T-cell (primary cell): ENCODE data around the gene DHRSX. TPM values are rescaled to one million over a fixed set of nuclear protein-coding genes. Genes with fewer than 3 reads are reported as not detected.

Experiments used
- ATAC-seq, 4 experiments: fragments of 200-7000 bp in 3 of 4; fragments of 150-1000 bp in 1 of 4; cut with Tn5 transposase; replicated peaks in 1 of 4; 1 replicate in 3 of 4; 2 replicates in 1 of 4; pipeline ENCODE4 v1.10.0; 2021; ENCODE audit warnings: moderate library complexity in 3 of 4, mild to moderate bottlenecking in 2 of 4, moderate number of reproducible peaks in 1 of 4
- CTCF ChIA-PET, 2 donors: fragments of 300-600 bp; sonication (Branson Sonifier 250); formaldehyde crosslinking; loops; one replicate each; lab custom pipeline; 2022; ENCODE audit warnings: antibody characterized with exemption in 2 of 2; lab: Charles Lee
- POLR2A ChIA-PET, 2 donors: fragments of 300-600 bp; sonication (Branson Sonifier 250); formaldehyde crosslinking; loops; one replicate each; lab custom pipeline; 2022; ENCODE audit warnings: antibody characterized with exemption in 2 of 2; lab: Charles Lee
- DNase-seq, 35 experiments: peaks; one replicate each; pipeline versions ENCODE4 v3.0.0 to v3.0.0-alpha.2; 2013 to 2023
- H3K27ac ChIP-seq: one replicate; pipeline ENCODE4 v1.5.1; 2013; ENCODE audit warnings: low read length
- H3K27me3 ChIP-seq, 2 experiments: replicated peaks in 1 of 2; 1 replicate in 1 of 2; 2 replicates in 1 of 2; pipeline versions ENCODE4 v1.6.1 to v1.7.0; 2013; ENCODE audit warnings: low read length in 1 of 2, mixed read lengths in 1 of 2; ENCODE audit not compliant: control insufficient read depth in 2 of 2, insufficient read depth in 2 of 2; ENCODE audit errors: extremely low read depth in 1 of 2
- H3K36me3 ChIP-seq, 2 donors: 1 replicate in 1 of 2; 2 replicates in 1 of 2; pipeline versions ENCODE4 v1.6.1 to v1.7.0; 2013; ENCODE audit warnings: low read length in 1 of 2; ENCODE audit not compliant: control insufficient read depth in 2 of 2, insufficient read depth in 1 of 2; ENCODE audit errors: extremely low read depth in 1 of 2
- H3K4me1 ChIP-seq, 2 experiments: 1 replicate in 1 of 2; 2 replicates in 1 of 2; pipeline versions ENCODE4 v1.6.1 to v1.7.0; 2013; ENCODE audit warnings: low read length in 2 of 2, mixed read lengths in 1 of 2; ENCODE audit not compliant: insufficient read depth in 2 of 2, control insufficient read depth in 1 of 2; ENCODE audit errors: extremely low read depth in 1 of 2
- H3K4me3 ChIP-seq, 2 donors: 1 replicate in 1 of 2; 2 replicates in 1 of 2; pipeline versions ENCODE4 v1.5.1 to v1.7.0; 2013; ENCODE audit warnings: mild to moderate bottlenecking in 2 of 2, low read length in 1 of 2, moderate library complexity in 1 of 2; ENCODE audit not compliant: control insufficient read depth in 1 of 2; ENCODE audit errors: extremely low read depth in 1 of 2
- H3K9me3 ChIP-seq: 2 replicates; pipeline ENCODE4 v1.7.0; 2013
- H3K27ac Mint-ChIP-seq, 2 donors: one replicate each; pipeline ENCODE4 v1.8.0; 2020 to 2021; ENCODE audit warnings: mild to moderate bottlenecking in 2 of 2, mixed read lengths in 2 of 2
- H3K27me3 Mint-ChIP-seq, 2 donors: one replicate each; pipeline ENCODE4 v1.8.0; 2021 to 2022; ENCODE audit warnings: mixed read lengths in 2 of 2
- H3K36me3 Mint-ChIP-seq: one replicate; pipeline ENCODE4 v1.8.0; 2021; ENCODE audit warnings: mixed read lengths
- H3K4me1 Mint-ChIP-seq, 3 donors: one replicate each; pipeline ENCODE4 v1.8.0; 2020 to 2022; ENCODE audit warnings: mixed read lengths in 3 of 3, mild to moderate bottlenecking in 1 of 3
- H3K4me3 Mint-ChIP-seq, 3 donors: one replicate each; pipeline ENCODE4 v1.8.0; 2020 to 2022; ENCODE audit warnings: mild to moderate bottlenecking in 3 of 3, mixed read lengths in 3 of 3, moderate library complexity in 3 of 3
- H3K9me3 Mint-ChIP-seq, 3 donors: one replicate each; pipeline ENCODE4 v1.8.0; 2020 to 2022; ENCODE audit warnings: mixed read lengths in 3 of 3
- WGBS: methylation state at CpG from one replicate; pipeline ENCODE4 v1.1.5; 2013; ENCODE audit warnings: missing lambda C conversion rate; ENCODE audit not compliant: insufficient coverage; 5-methylcytosine and 5-hydroxymethylcytosine counted together
- total RNA-seq, 35 experiments: library from RNA in 6 of 35; stranded (reverse) in 6 of 35; fragments of 120-200 nt in 1 of 35; gene quantifications; one replicate each; pipeline versions ENCODE4 v1.2.1 to v1.2.4 and lab custom pipeline; 2013 to 2026

Gene DHRSX
- total RNA-seq, 5 donors from 2014 or later (not counting 1 experiment from before 2014, with no cell fraction given): 13.2 to 20.0 (median 15.9) TPM

GRCh38 chrX:2342874-2343273 lies 157.9 kb downstream of the DHRSX start:
- H3K4me3 Mint-ChIP-seq: no peak overlapping the region
- H3K27me3 Mint-ChIP-seq: no peaks in the 10 kb centered on the region
- peaks cover 84% of the 10 kb centered on the region for H3K36me3 Mint-ChIP-seq
- H3K4me1 Mint-ChIP-seq: peaks cover 0 to 3% (median 0%) of the 10 kb centered on the region in 3 donors
- DNase-seq (no peak), ATAC-seq (no peak)
- 88% methylated on average over 5 of the region's 7 CpGs for WGBS
- H3K4me3 ChIP-seq: no peak overlapping the region
- ChIA-PET CTCF (no interaction called here), POLR2A (no interaction called here)
- no peaks in the 10 kb centered on the region for H3K9me3 ChIP-seq
- no peak overlapping the region for H3K27ac ChIP-seq
- no peak overlapping the region for H3K27ac Mint-ChIP-seq
- no peaks in the 10 kb centered on the region for H3K27me3 ChIP-seq
- H3K9me3 Mint-ChIP-seq: peaks cover 12 to 27% (median 20%) of the 10 kb centered on the region in 3 donors
- H3K4me1 ChIP-seq: no peaks in the 10 kb centered on the region
- H3K36me3 ChIP-seq: peaks cover 0 to 5% of the 10 kb centered on the region in 2 donors

GRCh38 chrX:2342281-2342688 lies 158.5 kb downstream of the DHRSX start:
- ATAC-seq (no peak), DNase-seq (no peak)
- Mint-ChIP-seq H3K27ac (no peak overlapping the region), H3K9me3 (peaks cover 12 to 31% (median 20%) of the 10 kb centered on the region in 3 donors), H3K36me3 (peaks cover 85% of the 10 kb centered on the region), H3K4me3 (no peak overlapping the region), H3K4me1 (peaks cover 0 to 3% (median 0%) of the 10 kb centered on the region in 3 donors), H3K27me3 (no peaks in the 10 kb centered on the region)
- H3K27me3 ChIP-seq: no peaks in the 10 kb centered on the region
- WGBS: 95% methylated on average over 9 of the region's 9 CpGs
- ChIA-PET POLR2A (no interaction called here), CTCF (no interaction called here)
- H3K36me3 ChIP-seq: peaks cover 0 to 5% of the 10 kb centered on the region in 2 donors
- no peak overlapping the region for H3K27ac ChIP-seq
- no peak overlapping the region for H3K4me3 ChIP-seq
- H3K4me1 ChIP-seq: no peaks in the 10 kb centered on the region
- H3K9me3 ChIP-seq: no peaks in the 10 kb centered on the region

- 95% methylated on average over 6 of the region's 7 CpGs for WGBS
- Mint-ChIP-seq H3K4me1 (peaks cover 0 to 3% (median 0%) of the 10 kb centered on the region in 3 donors), H3K9me3 (peaks cover 8 to 32% (median 20%) of the 10 kb centered on the region in 3 donors), H3K27me3 (no peaks in the 10 kb centered on the region), H3K27ac (no peak overlapping the region), H3K36me3 (peaks cover 78% of the 10 kb centered on the region), H3K4me3 (no peak overlapping the region)
- ChIA-PET CTCF (no interaction called here), POLR2A (no interaction called here)
- DNase-seq (no peak), ATAC-seq (no peak)
- no peak overlapping the region for H3K4me3 ChIP-seq
- H3K36me3 ChIP-seq: peaks cover 0 to 5% of the 10 kb centered on the region in 2 donors
- no peak overlapping the region for H3K27ac ChIP-seq
- H3K9me3 ChIP-seq: no peaks in the 10 kb centered on the region
- H3K27me3 ChIP-seq: no peaks in the 10 kb centered on the region
- H3K4me1 ChIP-seq: no peaks in the 10 kb centered on the region
Observed at GRCh38 chrX:2340991-2341390, 159.8 kb downstream of the DHRSX start.

GRCh38 chrX:2336181-2336580 lies 164.6 kb downstream of the DHRSX start:
- H3K9me3 Mint-ChIP-seq: peaks cover 8 to 26% (median 13%) of the 10 kb centered on the region in 3 donors
- Histone ChIP-seq H3K36me3 (peaks cover 0 to 5% of the 10 kb centered on the region in 2 donors), H3K27ac (no peak overlapping the region), H3K9me3 (no peaks in the 10 kb centered on the region), H3K27me3 (no peaks in the 10 kb centered on the region), H3K4me1 (no peaks in the 10 kb centered on the region), H3K4me3 (no peak overlapping the region)
- H3K27me3 Mint-ChIP-seq: no peaks in the 10 kb centered on the region
- CTCF ChIA-PET: no interaction called here
- ATAC-seq (no peak), DNase-seq (no peak)
- H3K4me3 Mint-ChIP-seq: no peak overlapping the region
- no peak overlapping the region for H3K27ac Mint-ChIP-seq
- WGBS: 97% methylated on average over 5 of the region's 7 CpGs
- H3K4me1 Mint-ChIP-seq: peaks cover 0 to 3% (median 0%) of the 10 kb centered on the region in 3 donors
- H3K36me3 Mint-ChIP-seq: peaks cover 43% of the 10 kb centered on the region
- POLR2A ChIA-PET: no interaction called here

- ChIA-PET CTCF (no interaction called here), POLR2A (no interaction called here)
- DNase-seq: no peak
- Mint-ChIP-seq H3K27me3 (no peaks in the 10 kb centered on the region), H3K9me3 (peaks cover 0 to 11% (median 4%) of the 10 kb centered on the region in 3 donors), H3K27ac (no peak overlapping the region), H3K4me3 (no peak overlapping the region), H3K4me1 (peaks cover 0 to 3% (median 0%) of the 10 kb centered on the region in 3 donors), H3K36me3 (peaks cover 29% of the 10 kb centered on the region)
- no peaks in the 10 kb centered on the region for H3K27me3 ChIP-seq
- H3K4me1 ChIP-seq: no peaks in the 10 kb centered on the region
- H3K4me3 ChIP-seq: no peak overlapping the region
- peaks cover 0 to 3% of the 10 kb centered on the region in 2 donors for H3K36me3 ChIP-seq
- ATAC-seq: no peak
- no peaks in the 10 kb centered on the region for H3K9me3 ChIP-seq
- H3K27ac ChIP-seq: no peak overlapping the region
- WGBS: 100% methylated on average over 2 of the region's 9 CpGs
Observed at GRCh38 chrX:2334237-2334636, 166.5 kb downstream of the DHRSX start.

- Mint-ChIP-seq H3K9me3 (peaks cover 0 to under 1% (median 0%) of the 10 kb centered on the region in 3 donors), H3K27me3 (no peaks in the 10 kb centered on the region), H3K4me1 (no peaks in the 10 kb centered on the region), H3K4me3 (no peak overlapping the region), H3K36me3 (peaks cover 30% of the 10 kb centered on the region), H3K27ac (no peak overlapping the region)
- ChIA-PET CTCF (no interaction called here), POLR2A (no interaction called here)
- Histone ChIP-seq H3K4me3 (no peak overlapping the region), H3K9me3 (no peaks in the 10 kb centered on the region), H3K4me1 (no peaks in the 10 kb centered on the region), H3K36me3 (no peaks in the 10 kb centered on the region), H3K27ac (no peak overlapping the region), H3K27me3 (no peaks in the 10 kb centered on the region)
- ATAC-seq: no peak
- WGBS: 96% methylated on average over 4 of the region's 4 CpGs
- no peak for DNase-seq
Observed at GRCh38 chrX:2332252-2332651, 168.5 kb downstream of the DHRSX start.

GRCh38 chrX:2330910-2331309 lies 169.9 kb downstream of the DHRSX start:
- Histone ChIP-seq H3K4me3 (no peak overlapping the region), H3K27me3 (no peaks in the 10 kb centered on the region), H3K9me3 (no peaks in the 10 kb centered on the region), H3K36me3 (no peaks in the 10 kb centered on the region), H3K4me1 (no peaks in the 10 kb centered on the region), H3K27ac (no peak overlapping the region)
- Mint-ChIP-seq H3K9me3 (peaks cover 0 to under 1% (median 0%) of the 10 kb centered on the region in 3 donors), H3K27me3 (no peaks in the 10 kb centered on the region), H3K36me3 (peaks cover 29% of the 10 kb centered on the region), H3K4me1 (peaks cover 0 to under 1% (median 0%) of the 10 kb centered on the region in 3 donors), H3K4me3 (no peak overlapping the region), H3K27ac (no peak overlapping the region)
- DNase-seq (no peak), ATAC-seq (no peak)
- ChIA-PET CTCF (no interaction called here), POLR2A (no interaction called here)
- WGBS: 70% methylated on average over 2 of the region's 3 CpGs
